GM04503 (cell line): ENCODE data around the gene SFI1.

Source experiments
- DNase-seq: peaks from one replicate; pipeline ENCODE4 v3.0.0-alpha.2; 2012; ENCODE audit warnings: low read depth

The SFI1 gene

DNA sequence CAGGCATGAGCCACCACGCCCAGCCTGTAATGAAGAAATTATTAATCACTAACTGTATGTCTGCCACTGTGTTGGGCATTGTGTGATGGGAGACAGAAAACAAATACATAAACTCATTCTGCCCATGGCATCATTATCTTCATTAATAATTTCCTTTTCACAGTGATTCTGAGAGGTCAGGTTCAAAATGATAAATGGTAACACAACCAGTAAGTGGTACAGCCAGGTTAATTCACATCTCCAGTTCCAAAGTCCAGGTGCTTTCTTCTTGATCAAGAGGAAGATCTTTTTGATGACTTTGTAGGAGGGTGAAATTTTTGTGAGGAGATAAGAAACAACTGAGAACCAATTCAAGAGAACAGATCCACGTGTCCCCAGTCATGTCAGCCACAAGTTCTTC lies 98.9 kb downstream of the SFI1 start:
- DNase-seq = no peak

DNA sequence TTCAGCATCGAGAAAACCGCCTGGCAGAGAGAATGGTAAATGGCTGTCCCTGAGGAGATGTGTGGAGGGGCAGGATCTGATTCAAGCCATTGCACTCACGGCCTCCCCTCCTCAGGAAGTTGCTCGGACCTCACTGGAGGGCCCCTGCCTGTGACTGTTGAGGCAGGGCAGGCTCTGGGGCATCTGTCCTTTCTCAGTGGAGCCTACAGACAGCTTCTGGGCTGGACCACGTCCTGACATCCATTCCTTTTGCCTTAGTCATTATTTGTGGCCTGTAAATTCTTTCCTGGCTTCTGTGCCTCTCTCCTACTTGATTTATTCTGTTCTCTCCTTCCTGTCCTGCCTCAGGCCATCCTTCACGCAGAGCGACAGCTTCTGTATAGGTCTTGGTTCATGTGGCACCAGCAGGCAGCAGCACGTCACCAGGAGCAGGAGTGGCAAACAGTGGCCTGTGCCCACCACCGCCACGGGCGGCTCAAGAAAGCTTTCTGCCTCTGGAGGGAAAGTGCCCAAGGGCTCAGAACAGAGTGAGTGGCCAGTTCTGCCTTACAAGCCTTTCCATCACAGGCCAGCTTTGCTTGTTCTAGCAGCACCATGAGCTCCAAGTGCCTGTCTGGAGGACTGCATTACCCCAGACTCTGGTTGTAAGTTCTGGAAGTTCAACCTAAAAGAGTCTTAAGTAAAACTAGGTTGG lies 106.1 kb downstream of the SFI1 start:
- peak; percentile 85 for DNase-seq

DNA sequence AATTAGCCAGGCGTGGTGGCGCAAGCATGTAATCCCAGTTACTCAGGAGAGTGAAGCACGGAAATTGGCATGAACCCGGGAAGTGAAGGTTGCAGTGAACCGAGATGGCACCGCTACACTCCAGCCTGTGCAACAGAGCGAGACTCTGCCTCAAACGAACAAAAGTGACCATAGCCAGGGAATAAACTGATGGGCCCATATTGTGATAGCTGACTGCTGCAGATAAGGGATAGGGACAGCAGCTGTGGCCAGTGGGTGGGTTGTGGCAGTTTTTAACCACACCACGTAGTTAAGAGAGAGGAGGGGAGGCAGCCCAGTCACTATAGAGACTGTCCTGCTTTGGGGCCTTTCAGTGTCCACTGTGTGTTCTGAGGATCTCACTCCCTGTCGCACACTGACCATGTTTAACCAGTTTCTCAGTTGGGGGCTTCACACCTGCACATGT lies 106.8 kb downstream of the SFI1 start:
- DNase-seq = no peak

DNA sequence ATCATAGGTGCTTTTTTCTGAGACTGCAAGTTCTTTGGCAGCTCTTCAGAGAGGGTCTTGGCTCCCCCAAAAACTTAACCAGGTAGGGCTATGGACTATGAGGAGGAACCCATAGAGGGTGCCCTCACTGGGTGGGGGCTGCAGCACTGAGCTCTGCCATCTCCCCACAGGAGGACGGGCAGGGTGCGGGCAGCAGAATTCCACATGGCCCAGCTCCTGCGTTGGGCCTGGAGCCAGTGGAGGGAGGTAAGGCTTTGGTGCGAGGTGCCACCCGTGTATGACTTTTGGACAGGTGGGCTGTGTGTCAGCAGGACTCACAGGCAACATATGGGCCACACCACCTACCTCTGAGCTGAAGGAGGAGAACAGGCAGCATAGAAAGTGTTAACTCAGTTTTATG lies 107.2 kb downstream of the SFI1 start:
- no peak for DNase-seq

DNA sequence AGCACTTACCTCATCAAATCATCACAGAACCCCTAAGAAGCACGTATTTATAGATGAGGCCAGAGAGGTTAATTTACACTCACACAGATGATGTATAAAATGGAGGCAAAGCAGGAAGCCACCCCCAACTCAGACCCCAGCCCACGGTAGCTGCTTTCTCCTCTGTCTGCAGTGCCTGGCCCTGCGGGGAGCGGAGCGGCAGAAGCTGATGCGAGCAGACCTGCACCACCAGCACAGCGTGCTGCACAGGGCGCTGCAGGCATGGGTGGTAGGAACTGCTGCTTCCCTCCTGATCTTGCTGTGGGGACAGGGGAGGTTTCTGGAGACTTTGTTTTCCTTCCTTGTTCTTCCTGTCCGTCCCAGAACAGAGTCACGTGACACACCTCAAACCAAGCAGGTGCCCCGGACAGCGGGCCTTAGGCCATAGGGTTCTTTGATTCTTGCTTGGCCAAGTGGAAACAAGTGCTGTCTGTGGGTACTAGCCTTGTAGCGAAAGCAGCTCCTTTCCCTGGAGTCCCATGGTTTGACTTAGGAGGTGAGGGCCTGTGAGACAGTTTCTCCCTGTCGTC lies 107.9 kb downstream of the SFI1 start:
- no peak for DNase-seq

DNA sequence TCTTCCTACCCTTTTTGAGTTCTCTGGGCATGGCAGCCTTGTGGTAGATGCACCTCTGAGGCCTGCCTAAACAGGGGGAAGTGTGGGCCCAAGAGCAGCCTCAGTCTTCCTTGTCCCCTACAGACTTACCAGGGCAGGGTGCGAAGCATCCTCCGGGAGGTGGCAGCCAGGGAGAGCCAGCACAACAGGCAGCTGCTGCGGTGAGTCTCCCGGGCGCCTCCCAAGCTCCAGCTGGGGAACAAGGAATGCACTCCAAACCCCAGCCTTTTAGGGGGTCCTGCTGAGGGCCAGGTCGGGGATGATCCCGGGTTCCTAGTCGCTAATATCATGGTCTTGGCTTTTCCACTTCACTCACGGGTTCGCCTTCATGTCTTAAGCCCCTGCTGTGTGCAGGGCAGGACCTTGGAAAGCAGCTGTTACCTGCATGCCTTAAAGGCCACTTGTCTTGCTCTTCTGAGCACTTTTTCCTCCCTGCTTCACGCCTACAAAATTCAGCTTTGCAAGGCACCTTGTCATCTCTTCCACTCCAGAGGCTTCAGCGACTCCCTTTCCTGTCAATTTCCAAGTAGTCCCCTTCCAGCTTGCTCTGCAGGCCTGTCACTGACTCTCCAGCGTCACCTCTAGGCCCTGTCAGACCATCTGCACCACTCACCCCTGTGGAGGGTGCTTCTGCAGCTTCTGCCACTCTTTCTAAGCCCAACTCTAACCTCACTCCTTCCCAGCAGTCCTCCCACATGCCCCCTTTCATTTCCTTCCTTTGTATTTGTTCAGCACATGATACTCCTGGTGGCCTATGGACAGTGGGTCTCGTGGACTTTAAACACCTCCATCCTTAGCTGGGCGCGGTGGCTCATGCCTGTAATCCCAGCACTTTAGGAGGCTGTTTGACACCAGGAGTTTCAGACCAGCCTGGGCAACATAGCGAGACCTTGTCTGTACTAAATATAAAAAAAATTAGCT lies 108.7 kb downstream of the SFI1 start:
- no peak for DNase-seq

DNA sequence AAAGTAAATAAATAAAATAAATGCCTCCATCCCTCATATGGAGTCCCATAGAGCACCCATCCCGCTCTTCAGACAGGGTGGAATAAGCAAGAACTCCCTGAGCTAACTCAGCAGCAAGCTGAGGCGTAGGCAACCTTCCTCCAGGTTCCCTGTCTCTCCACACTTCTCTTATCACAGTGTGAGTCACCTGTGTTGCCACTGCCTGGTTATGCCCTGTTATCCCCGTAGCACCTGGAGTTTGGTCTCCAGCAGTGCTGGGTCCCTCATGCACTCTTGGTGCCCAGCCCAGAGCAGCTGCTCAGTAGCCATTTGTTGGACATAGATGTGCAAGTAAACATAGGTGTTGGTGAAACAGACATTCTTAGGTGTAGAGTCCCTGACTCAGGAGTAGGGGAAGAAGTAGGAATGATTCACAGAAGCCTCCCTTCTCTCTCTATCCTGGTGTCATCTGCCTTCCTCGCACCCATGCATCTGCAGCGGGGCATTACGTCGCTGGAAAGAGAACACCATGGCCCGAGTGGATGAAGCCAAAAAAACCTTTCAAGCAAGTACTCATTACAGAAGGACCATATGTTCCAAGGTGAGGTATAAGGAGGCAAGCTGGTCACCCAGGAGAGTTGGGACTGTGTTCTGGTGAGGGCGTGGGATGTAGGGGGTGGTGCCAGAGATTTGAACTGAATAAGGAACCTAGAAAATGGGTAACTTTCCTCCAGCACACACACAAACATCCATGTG lies 109.7 kb downstream of the SFI1 start:
- DNase-seq = no peak

DNA sequence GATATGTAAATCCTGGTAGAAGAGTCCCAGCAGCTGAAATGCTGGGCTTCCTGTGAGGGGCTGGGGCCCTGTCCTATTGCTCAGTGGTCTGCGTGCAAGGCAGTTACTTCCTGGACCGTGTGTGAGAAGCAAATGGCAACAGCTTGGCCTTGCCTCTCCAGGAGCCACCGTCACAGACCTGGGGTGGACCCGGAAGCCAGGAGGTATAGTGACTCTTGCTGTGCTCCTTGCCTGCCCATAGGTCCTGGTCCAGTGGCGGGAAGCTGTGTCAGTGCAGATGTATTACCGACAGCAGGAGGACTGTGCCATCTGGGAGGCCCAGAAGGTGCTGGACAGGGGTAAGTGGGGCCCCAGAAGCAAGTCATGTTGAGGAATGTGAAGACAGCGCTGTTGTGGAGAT lies 111.4 kb downstream of the SFI1 start:
- DNase-seq = no peak

DNA sequence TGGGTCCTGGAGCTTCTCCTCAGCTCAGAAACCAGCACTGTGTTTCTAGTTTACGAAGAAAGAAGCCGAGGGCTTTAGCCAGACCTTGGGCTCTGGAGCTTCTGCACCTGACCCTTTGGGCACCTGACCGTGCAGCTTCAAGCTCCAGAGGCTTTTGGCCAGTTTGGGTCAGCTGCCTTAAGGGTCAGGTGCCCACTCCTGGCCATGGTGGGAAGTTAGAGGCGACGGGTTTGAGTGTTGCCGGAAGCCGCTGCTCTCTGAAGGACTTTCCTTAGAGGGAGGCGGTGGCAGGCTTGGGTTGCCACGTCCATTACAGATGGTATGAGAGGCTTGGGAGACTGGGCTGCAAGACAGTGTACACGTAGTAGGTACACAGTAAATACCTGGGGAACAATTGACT lies 113.4 kb downstream of the SFI1 start:
- no peak for DNase-seq

DNA sequence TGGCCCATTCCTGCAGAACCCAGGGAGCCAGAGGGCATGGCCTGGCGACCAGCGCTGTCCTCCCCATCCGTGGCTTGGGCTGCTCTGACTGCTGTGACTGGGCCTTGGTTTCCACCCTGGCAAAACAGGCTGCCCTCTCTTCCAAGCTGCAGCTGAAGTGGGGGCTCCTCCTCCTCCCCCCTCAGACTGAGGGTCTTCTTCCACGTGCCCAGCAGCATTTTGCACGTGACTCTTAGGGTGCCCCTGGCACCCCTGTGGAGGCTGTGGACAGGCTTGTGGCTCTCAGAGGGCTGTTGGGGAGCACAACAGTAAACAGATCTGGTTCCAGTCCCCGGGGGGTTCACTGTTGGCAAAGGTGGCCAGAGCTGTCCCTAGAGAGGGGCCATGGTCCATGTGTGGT lies 114.3 kb downstream of the SFI1 start:
- DNase-seq = no peak

DNA sequence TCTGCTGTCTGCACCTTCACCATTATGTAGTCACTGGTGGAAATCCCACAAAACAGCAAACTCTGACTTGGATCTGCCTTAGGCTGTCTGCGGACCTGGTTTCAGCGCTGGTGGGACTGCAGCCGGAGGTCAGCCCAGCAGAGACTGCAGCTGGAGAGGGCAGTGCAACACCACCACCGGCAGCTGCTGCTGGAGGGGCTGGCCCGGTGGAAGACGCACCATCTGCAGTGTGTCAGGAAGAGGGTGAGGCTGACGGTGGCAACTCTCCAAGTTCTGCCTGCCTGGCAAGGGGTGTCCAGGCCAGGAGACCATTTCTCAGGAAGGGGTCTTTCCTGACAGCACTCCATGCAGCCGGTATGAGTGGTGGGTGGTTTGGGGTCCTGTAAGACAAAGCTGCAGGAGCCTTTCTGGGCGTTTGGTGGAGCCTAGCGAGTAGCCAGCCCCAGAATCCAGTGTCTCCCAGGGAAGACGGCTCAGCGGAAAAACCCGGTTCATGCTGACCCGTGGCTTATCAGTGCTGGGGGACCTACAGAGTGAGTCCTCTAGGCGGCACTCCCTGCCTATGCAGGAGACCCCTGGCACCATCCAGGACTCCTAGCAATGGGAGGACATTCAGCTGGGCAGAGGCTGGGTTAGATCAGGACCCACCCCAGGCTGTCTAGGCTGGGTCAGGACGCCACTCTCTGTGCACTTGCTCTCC lies 114.9 kb downstream of the SFI1 start:
- no peak for DNase-seq

DNA sequence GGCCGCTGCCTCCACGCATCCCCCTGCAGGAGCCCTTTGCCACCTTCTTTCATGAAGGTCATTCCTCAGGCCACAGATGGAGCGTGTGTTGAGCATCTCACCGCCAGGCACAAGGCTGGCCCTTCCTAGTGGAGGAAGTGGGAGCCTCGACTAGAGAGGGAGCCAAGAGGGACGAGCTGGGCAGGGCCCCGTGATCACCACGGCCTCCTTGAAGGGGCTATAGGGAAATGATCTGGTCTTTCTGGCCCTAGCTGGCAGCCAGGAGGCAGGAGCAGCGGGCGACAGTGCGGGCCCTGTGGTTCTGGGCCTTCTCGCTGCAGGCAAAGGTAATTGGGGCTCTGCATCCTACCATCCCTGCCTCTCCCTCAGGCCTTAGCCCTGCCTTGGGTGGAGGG lies 116.6 kb downstream of the SFI1 start:
- no peak for DNase-seq

DNA sequence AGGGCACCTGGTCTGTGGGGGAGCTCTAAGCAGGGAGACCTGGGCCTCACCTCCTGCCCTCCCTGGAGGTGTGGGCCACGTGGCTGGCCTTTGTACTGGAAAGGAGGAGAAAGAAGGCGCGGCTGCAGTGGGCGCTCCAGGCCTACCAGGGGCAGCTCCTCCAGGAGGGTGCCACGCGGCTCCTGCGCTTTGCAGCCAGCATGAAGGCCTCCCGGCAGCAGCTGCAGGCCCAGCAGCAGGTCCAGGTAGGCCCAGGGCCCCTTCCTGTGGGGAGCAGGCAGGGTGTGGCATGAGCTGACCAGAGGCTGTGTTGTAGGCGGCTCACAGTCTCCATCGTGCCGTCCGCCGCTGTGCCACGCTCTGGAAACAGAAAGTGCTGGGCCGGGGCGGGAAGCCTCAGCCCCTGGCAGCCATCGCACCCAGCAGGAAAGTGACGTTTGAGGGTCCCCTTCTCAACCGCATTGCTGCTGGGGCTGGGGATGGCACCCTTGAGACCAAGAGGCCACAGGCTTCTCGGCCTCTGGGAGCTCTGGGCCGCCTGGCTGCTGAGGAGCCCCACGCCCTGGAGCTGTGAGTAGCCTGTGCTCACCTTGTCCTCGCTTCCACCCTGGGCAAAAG lies 117.1 kb downstream of the SFI1 start:
- DNase-seq = no peak

DNA sequence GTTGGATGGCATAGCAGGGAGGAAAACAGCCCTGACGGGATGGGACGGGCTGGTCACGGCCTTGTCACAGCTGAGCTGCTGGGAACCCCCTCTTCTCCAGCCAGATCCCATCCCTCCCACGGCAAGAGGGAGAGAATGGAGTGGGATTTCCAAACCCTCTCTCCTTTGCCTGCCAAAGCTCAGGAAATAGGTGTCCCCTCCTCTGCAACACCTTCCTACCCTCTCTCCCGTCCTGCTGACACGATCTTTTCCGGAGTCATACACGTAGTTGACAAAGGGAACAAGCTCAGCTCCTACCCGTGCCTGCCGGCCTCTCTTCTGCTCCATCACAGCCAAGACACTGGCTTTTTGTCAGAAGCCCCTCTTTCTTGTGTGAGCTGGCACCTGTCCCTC lies 117.6 kb downstream of the SFI1 start:
- DNase-seq = no peak

DNA sequence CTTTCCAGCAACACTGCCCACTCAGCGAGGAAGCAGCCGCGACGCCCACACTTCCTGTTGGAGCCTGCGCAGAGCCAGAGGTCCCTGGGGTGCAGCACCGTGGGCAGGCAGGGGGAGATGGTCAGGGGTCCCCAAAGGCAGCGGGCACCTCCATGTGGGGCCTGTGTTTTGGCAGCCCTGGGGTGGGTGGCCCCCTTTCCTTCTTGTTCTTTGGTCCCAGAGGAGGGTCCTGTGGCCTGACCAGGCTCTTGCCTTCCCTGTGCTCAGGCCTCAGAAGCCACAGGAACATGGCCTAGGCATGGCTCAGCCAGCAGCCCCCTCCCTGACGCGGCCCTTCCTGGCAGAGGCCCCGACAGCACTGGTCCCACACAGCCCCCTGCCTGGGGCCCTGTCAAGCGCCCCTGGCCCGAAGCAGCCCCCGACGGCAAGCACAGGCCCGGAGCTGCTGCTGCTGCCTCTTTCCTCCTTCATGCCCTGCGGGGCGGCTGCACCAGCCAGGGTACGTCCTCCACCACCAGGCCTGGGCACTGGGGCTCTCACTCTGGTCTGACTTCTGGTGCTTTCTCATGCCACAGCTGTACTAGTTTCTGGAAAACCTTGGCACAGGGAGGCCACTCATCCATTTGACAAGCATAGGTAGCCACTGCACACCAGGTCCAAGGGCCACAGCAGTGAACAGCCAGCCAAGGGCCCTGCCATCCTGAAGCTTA lies 118.6 kb downstream of the SFI1 start:
- no peak for DNase-seq

DNA sequence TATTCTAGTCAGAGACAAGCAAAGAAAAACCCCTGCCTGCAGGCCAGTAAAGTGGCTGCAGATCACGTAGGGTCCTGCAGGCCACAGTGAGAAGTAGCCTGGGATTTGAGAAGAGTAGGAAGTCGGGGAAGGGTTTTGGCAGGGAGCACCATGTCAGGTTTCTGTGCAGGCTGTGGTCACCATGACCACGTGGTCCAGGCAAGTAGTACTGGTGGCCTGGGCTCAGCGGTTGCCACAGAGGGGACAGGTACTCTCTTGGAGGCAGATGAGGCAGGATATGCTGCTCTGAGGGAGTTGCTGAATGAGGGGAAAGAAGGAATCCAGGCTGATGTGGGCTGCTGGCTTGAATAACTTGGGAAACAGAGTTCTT lies 119.1 kb downstream of the SFI1 start:
- DNase-seq = no peak

DNA sequence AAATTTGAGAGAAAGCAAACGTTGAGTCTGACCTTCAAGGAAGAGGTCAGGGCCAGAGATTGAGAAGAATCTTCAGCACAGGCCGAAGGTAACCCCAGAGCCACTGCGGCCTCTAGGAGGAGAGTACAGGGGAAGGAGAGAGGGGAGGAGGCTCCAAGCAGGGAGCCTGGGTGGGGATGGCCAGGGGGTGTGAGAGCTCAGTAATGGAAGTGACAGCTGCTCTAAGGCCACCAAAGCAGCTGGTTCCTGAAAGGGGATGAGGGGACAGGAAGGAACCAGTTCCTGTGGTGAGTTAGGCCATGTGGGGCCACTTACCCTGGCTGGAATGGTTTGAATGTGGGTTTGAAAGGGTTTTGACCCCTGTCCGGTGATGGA lies 119.6 kb downstream of the SFI1 start:
- DNase-seq = no peak

DNA sequence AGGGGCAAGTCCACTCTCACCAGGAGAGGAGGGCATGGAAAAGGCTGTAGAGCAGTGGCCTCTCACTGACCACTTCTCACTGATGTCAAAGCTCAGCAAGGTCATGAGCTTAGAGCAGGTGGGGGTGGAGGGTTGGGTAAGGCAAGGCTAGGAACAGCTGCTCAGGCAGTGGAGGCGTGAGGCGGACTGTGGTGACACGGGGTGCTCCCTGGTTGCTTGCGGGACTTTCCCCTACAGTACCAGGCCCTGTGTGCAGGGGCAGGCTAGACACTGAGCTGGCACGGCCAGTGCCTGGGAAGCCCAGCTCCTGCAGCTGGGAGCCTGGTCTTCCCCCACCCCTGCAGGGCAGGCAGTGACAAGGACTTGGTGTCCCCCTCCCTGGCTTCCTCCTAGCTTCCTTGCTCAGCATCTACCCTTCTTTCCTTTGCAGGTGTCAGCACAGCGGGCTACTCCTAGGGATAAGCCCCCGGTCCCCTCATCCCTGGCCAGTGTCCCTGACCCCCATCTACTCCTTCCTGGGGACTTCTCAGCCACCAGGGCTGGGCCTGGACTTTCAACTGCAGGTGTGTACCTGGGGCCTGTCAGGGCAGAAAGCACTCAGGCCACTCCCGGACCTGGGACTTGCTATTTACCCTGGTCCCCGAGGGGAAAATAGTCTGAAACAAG lies 120.1 kb downstream of the SFI1 start:
- DNase-seq = no peak

DNA sequence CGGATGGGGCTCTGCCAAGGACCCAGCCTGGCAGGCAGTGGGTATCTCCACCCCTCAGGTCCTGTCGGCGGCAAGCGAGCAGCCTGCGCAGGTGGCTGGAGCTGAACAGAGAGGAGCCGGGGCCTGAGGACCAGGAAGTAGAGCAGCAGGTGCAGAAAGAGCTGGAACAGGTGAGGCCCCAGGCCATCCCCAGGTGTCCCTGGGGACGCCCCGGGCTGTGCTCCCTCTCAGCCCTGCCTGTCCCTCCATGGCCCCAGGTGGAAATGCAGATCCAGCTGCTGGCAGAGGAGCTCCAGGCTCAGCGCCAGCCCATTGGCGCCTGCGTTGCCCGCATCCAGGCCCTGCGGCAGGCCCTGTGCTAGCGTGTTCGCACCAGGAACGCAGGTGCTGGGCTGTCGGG lies 121.7 kb downstream of the SFI1 start:
- DNase-seq = no peak

DNA sequence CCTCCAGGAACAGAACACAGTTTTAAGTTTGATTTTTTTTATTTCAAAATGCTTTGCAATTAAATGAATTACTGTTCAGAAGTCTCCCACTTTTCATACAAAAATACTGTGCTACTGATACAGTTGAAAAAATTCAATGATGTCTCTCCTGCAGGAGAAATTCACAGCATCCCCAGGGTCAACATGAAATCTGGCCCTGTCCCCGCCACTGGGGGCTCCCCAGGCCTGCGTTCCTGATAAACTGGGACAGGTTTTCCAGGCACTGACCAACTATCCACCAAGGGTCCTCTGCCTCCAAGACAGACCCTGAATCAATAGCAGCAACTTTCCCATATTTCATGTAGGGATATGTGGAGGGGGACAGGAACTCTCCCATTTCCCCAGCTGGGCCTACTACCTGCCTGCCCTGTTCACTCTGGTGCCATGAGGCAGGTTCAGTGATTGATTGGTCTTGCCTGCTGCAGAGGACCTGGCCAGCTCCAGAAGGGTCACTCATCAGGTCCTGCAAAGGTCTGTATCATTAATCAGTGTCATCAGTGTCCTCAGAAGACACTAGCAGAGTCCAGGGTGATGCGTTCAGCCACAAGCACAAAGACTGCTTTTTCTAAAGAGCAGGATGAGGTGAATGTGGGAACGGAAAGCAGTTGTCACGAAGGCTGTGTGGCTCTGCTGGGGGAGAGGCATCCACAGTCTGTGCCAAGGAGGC lies 122.3 kb downstream of the SFI1 start:
- no peak for DNase-seq
